Kidney epithelial cell (primary cell): ENCODE data around the gene PCDHB13. TPM values are rescaled to one million over a fixed set of nuclear protein-coding genes. Genes with fewer than 3 reads are reported as not detected.
"Not testable (repeated sequence)": the region's sequence is repeated elsewhere in the genome, so short reads cannot be mapped to it uniquely, and the experiment has no call there.

Experiments used
- DNase-seq: peaks from one replicate; pipeline ENCODE4 v3.0.0-alpha.2; 2010; ENCODE audit warnings: low read depth
- H3K27me3 ChIP-seq: 2 replicates; pipeline ENCODE4 v1.6.0; 2011; ENCODE audit warnings: low read length; ENCODE audit not compliant: control insufficient read depth, insufficient read depth
- H3K36me3 ChIP-seq: 2 replicates; pipeline ENCODE4 v1.5.1; 2011; ENCODE audit warnings: low read length; ENCODE audit not compliant: control insufficient read depth, insufficient read depth
- H3K4me3 ChIP-seq: 2 replicates; pipeline ENCODE4 v1.5.1; 2011; ENCODE audit warnings: low read depth, mild to moderate bottlenecking, control low read depth, low read length
- total RNA-seq: library from RNA; depleted of rRNA; stranded (reverse); fragments of >200 nt; gene quantifications from 2 replicates; pipeline ENCODE4 v1.2.3, GENCODE V29; 2015
- TF ChIP-seq, protein P1 (sequence below): IDR thresholded peaks from 2 replicates; pipeline ENCODE4 v1.5.1; 2011; ENCODE audit warnings: mild to moderate bottlenecking, moderate library complexity, low read length, control low read depth, inconsistent platforms; ENCODE audit not compliant: insufficient read depth, poor library complexity, severe bottlenecking

The PCDHB13 gene
- total RNA-seq, 1 donor from 2014 or later, result 1.9 TPM

DNA sequence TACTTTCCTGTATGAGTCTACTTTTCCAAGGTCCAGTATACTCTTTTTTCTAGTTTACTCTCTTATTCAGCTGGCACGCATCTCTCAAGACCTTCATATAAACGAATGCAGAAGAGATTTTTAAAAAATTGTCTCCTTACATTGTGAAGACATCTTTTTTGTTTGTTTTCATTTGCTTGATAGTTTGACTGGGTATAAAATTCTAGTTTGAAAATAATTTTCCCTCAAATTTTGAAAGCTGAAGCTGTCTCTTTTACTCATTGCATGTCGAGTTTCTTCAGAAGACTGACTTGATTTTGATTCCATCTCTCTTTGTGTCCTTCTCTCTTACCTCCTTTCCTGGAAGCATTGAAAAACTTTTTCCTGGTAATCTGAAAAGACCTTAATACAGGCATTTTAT is 17.4 kb upstream of the PCDHB13 start:
- TF ChIP-seq, protein P1, sequence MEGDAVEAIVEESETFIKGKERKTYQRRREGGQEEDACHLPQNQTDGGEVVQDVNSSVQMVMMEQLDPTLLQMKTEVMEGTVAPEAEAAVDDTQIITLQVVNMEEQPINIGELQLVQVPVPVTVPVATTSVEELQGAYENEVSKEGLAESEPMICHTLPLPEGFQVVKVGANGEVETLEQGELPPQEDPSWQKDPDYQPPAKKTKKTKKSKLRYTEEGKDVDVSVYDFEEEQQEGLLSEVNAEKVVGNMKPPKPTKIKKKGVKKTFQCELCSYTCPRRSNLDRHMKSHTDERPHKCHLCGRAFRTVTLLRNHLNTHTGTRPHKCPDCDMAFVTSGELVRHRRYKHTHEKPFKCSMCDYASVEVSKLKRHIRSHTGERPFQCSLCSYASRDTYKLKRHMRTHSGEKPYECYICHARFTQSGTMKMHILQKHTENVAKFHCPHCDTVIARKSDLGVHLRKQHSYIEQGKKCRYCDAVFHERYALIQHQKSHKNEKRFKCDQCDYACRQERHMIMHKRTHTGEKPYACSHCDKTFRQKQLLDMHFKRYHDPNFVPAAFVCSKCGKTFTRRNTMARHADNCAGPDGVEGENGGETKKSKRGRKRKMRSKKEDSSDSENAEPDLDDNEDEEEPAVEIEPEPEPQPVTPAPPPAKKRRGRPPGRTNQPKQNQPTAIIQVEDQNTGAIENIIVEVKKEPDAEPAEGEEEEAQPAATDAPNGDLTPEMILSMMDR, result no peak
- Histone ChIP-seq H3K36me3 (no peaks in the 10 kb centered on the region), H3K27me3 (no peaks in the 10 kb centered on the region), H3K4me3 (no peak overlapping the region)
- DNase-seq, result no peak

DNA sequence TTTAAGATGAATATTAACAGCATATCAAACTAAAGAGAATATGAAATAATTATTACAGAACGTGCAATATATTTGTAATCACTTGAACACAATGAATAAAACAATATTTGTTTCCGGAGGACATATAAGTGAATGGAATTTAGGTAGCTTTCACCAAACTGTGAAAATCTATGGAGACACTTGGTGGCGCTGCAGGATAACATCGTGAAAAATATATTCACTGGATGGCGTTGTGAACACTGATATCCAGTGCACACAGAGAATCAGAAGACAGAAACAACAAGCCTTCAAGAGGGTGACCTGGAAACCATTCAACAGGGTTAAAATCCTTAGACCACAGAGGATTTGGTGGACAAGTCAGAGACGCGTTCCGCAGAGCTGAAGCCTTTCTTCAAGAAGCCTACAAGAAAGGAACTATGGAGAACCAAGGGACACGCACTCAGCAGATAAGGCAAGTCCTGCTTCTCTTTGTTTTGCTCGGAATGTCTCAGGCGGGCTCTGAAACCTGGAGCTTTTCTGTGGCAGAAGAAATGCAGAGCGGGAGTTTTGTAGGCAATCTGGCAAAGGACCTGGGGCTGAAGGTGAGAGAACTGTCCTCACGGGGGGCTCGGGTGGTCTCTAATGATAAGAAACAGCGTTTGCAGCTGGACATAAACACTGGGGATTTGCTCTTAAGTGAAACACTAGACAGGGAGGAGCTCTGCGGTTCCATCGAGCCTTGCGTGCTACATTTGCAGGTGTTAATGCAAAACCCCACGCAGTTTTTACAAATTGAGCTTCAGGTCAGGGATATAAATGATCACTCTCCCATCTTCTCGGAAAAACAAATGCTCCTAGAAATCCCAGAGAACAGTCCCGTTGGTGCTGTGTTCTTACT is 14.1 kb upstream of the PCDHB13 start, which contains the start of gene PCDHB11:
TSS of gene PCDHB11 (plus strand) at position 269 of the 877 bp plus-strand sequence. CDS start at position 417, 148 bp downstream.
- DNase-seq, result no peak
- TF ChIP-seq, protein P1, result no peak
- H3K4me3 ChIP-seq, result no peak within 1 kb of the TSS
- H3K36me3 ChIP-seq, result no peaks in the 10 kb centered on the region
- H3K27me3 ChIP-seq, result no peaks in the 10 kb centered on the region

DNA sequence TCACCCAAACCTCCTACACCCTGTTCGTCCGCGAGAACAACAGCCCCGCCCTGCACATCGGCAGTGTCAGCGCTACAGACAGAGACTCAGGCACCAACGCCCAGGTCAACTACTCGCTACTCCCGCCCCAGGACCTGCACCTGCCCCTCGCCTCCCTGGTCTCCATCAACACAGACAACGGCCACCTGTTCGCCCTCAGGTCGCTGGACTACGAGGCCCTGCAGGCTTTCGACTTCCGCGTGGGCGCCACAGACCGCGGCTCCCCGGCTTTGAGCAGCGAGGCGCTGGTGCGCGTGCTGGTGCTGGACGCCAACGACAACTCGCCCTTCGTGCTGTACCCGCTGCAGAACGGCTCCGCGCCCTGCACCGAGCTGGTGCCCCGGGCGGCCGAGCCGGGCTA is 12.6 kb upstream of the PCDHB13 start:
- not testable (repeated sequence) for H3K27me3 ChIP-seq, DNase-seq, H3K4me3 ChIP-seq, H3K36me3 ChIP-seq

GRCh38 chr5:141201646-141202045 is 12.1 kb upstream of the PCDHB13 start:
- not testable (repeated sequence) for DNase-seq, H3K36me3 ChIP-seq, H3K4me3 ChIP-seq, H3K27me3 ChIP-seq

DNA sequence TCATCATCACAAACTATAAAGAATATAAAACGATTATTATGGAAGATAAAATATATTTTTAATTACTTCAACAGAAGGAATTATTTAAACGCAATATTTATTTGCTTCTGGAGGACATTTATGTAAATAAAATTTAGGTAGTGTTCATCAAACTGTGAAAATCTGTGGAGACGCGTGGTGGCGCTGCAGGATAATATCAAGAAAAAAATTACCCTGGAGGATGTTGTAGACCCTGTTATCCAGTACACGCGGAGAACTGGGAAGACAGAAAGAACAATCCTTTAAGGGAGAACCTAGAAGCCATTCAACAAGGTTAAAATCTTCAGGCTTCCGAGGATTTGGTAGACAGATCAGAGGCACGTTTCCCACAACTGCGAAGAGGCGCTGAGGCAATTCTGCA is 5.2 kb upstream of the PCDHB13 start, which contains the start of gene PCDHB12:
TSS of gene PCDHB12 (plus strand) at position 242 of the 400 bp plus-strand sequence. CDS start 189 bp downstream, outside the sequence.
- no peak for DNase-seq
- TF ChIP-seq, protein P1, result no peak
- no peaks in the 10 kb centered on the region for H3K36me3 ChIP-seq
- H3K4me3 ChIP-seq, result no peak within 1 kb of the TSS
- H3K27me3 ChIP-seq, result no peaks in the 10 kb centered on the region

- not testable (repeated sequence) for H3K4me3 ChIP-seq
These were observed 3.4 kb upstream of the PCDHB13 start for GRCh38 chr5:141210281-141210680.

DNA sequence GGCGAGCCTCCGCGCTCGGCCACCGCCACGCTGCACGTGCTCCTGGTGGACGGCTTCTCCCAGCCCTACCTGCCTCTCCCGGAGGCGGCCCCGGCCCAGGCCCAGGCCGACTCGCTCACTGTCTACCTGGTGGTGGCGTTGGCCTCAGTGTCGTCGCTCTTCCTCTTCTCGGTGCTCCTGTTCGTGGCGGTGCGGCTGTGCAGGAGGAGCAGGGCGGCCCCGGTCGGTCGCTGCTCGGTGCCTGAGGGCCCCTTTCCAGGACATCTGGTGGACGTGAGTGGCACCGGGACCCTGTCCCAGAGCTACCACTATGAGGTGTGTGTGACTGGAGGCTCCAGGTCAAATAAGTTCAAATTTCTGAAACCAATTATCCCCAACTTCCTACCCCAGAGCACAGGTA is 2.9 kb upstream of the PCDHB13 start:
- H3K4me3 ChIP-seq, DNase-seq, H3K27me3 ChIP-seq, H3K36me3 ChIP-seq: not testable (repeated sequence)

More at GRCh38 chr5:141210281-141210680, 3.4 kb upstream of the PCDHB13 start:
- H3K27me3 ChIP-seq, DNase-seq, H3K36me3 ChIP-seq: not testable (repeated sequence)

DNA sequence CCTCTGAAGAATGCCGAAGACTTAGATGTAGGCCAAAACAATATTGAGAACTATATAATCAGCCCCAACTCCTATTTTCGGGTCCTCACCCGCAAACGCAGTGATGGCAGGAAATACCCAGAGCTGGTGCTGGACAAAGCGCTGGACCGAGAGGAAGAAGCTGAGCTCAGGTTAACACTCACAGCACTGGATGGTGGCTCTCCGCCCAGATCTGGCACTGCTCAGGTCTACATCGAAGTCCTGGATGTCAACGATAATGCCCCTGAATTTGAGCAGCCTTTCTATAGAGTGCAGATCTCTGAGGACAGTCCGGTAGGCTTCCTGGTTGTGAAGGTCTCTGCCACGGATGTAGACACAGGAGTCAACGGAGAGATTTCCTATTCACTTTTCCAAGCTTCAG is 864 bp downstream of the PCDHB13 start:
- not testable (repeated sequence) for H3K27me3 ChIP-seq, DNase-seq, H3K36me3 ChIP-seq

DNA sequence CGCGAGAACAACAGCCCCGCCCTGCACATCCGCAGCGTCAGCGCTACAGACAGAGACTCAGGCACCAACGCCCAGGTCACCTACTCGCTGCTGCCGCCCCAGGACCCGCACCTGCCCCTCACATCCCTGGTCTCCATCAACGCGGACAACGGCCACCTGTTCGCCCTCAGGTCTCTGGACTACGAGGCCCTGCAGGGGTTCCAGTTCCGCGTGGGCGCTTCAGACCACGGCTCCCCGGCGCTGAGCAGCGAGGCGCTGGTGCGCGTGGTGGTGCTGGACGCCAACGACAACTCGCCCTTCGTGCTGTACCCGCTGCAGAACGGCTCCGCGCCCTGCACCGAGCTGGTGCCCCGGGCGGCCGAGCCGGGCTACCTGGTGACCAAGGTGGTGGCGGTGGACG is 1.8 kb downstream of the PCDHB13 start:
- not testable (repeated sequence) for DNase-seq, H3K4me3 ChIP-seq, H3K27me3 ChIP-seq, H3K36me3 ChIP-seq

More for the DNA sequence above, 864 bp downstream of the PCDHB13 start:
- not testable (repeated sequence) for H3K4me3 ChIP-seq

DNA sequence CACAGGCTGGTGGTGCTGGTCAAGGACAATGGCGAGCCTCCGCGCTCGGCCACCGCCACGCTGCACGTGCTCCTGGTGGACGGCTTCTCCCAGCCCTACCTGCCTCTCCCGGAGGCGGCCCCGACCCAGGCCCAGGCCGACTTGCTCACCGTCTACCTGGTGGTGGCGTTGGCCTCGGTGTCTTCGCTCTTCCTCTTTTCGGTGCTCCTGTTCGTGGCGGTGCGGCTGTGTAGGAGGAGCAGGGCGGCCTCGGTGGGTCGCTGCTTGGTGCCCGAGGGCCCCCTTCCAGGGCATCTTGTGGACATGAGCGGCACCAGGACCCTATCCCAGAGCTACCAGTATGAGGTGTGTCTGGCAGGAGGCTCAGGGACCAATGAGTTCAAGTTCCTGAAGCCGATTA is 2.3 kb downstream of the PCDHB13 start:
- not testable (repeated sequence) for DNase-seq

More for the DNA sequence above, 2.3 kb downstream of the PCDHB13 start:
- H3K36me3 ChIP-seq, H3K27me3 ChIP-seq, H3K4me3 ChIP-seq: not testable (repeated sequence)
